GM23248 (cell line): Measurements from ENCODE around the gene USP48.

Source experiments
- EZH2 ChIP-seq: fragments of 200-600 bp; sonication (generic); IDR thresholded peaks from 2 replicates; pipeline ENCODE4 v1.6.1; 2018; ENCODE audit warnings: antibody characterized with exemption, mild to moderate bottlenecking; ENCODE audit not compliant: insufficient read depth, poor library complexity, severe bottlenecking
- EZH2phosphoT487 ChIP-seq: fragments of 200-600 bp; sonication (generic); IDR thresholded peaks from 2 replicates; pipeline ENCODE4 v1.6.1; 2018; ENCODE audit warnings: antibody characterized with exemption, moderate library complexity, mild to moderate bottlenecking, low read depth; ENCODE audit not compliant: insufficient read depth

DNA sequence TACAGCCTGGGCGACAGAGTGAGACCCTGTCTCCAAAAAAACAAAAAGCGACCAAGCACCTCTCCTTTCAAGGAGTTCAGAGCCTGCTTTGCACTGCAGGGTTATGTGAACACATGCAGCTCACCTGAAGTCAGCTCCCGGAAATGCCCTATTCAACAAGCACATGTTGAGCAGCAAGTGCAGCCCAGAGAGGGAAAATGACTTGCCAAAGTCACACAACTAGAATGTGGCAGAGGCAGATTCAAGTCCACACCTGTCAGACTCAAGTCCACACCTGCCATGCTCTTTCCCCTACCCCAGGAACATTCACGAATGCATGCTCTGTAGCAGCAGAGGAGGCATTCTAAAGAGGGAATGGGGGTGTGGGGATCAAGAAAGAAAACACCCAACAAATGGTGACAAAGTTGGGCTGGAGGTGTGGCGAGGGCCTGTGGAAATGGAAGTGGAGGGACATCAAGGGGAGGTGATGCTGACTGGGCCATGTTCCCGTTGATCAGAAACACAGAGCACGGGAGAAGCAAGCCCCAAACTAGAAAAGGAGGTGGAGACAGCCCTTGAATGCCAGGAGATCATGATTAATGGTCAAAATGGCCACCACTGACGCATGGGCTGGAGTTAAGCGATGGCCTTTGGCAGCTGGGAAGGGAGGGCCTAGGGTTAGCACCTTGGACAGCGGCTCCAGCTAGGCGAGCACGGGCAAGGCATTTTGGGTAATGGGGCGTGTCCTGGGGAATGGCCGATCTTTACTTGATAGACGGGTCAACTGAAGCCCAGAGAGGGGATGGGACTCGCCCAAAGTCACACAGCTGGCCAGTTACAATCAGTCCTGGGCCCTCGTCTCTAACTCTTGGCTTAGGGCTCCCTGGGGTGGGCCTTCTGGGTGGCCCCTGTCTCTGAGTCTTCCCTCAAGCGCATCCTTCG lies 135.3 kb downstream of the USP48 start:
- no peak for TF ChIP-seq EZH2
- no peak for TF ChIP-seq EZH2phosphoT487
